H9 (cell line): ENCODE data around the gene HOXD12. TPM values are rescaled to one million over a fixed set of nuclear protein-coding genes. Genes with fewer than 3 reads are reported as not detected.

ENCODE experiments used
- DNase-seq: peaks from one replicate; pipeline ENCODE4 v3.0.0-alpha.2; 2017
- H2AFZ ChIP-seq: one replicate; pipeline ENCODE4 v1.6.1; 2013; ENCODE audit warnings: mild to moderate bottlenecking, low read length, control low read depth, moderate library complexity
- H2AK5ac ChIP-seq: 2 replicates; pipeline ENCODE4 v1.6.1; 2013; ENCODE audit warnings: low read length, control low read depth, mixed read lengths; ENCODE audit not compliant: insufficient read length
- H2BK120ac ChIP-seq: one replicate; pipeline ENCODE4 v1.6.1; 2013; ENCODE audit warnings: low read depth, mild to moderate bottlenecking, low read length, control low read depth, inconsistent platforms; ENCODE audit not compliant: poor library complexity, severe bottlenecking
- H2BK12ac ChIP-seq: 2 replicates; pipeline ENCODE4 v1.6.1; 2013; ENCODE audit warnings: low read length, control low read depth, mixed read lengths, low read depth; ENCODE audit not compliant: insufficient read length
- H2BK15ac ChIP-seq: 2 replicates; pipeline ENCODE4 v1.6.1; 2013; ENCODE audit warnings: low read depth, low read length, control low read depth
- H2BK20ac ChIP-seq: one replicate; pipeline ENCODE4 v1.6.1; 2013; ENCODE audit warnings: low read depth, mild to moderate bottlenecking, low read length, control low read depth, inconsistent platforms; ENCODE audit not compliant: poor library complexity, severe bottlenecking
- H2BK5ac ChIP-seq: 2 replicates; pipeline ENCODE4 v1.6.1; 2013; ENCODE audit warnings: low read length, control low read depth, mixed read lengths; ENCODE audit not compliant: insufficient read length
- H3K14ac ChIP-seq: 2 replicates; pipeline ENCODE4 v1.6.1; 2013; ENCODE audit warnings: low read length, control low read depth; ENCODE audit not compliant: insufficient read depth
- H3K18ac ChIP-seq: 2 replicates; pipeline ENCODE4 v1.6.1; 2013; ENCODE audit warnings: low read depth, mild to moderate bottlenecking, mixed read lengths, low read length, control low read depth; ENCODE audit not compliant: insufficient read length
- H3K23ac ChIP-seq: 2 replicates; pipeline ENCODE4 v1.6.1; 2013; ENCODE audit warnings: low read length, control low read depth, mixed read lengths, low read depth; ENCODE audit not compliant: insufficient read length
- H3K23me2 ChIP-seq: 2 replicates; pipeline ENCODE4 v1.6.1; 2013; ENCODE audit warnings: low read depth, mild to moderate bottlenecking, mixed read lengths, low read length, control low read depth; ENCODE audit not compliant: insufficient read length, poor library complexity, severe bottlenecking
- H3K27ac ChIP-seq: 2 replicates; pipeline ENCODE4 v1.5.1; 2013; ENCODE audit warnings: low read length, control low read depth, mixed read lengths, low read depth; ENCODE audit not compliant: insufficient read length
- H3K27me3 ChIP-seq: 2 replicates; pipeline ENCODE4 v1.6.1; 2013; ENCODE audit warnings: low read length, control low read depth, inconsistent platforms; ENCODE audit not compliant: insufficient read depth
- H3K4ac ChIP-seq: 2 replicates; pipeline ENCODE4 v1.6.1; 2013; ENCODE audit warnings: low read depth, mild to moderate bottlenecking, control low read depth, inconsistent platforms, low read length, moderate library complexity
- H3K4me1 ChIP-seq: 2 replicates; pipeline ENCODE4 v1.6.1; 2013; ENCODE audit warnings: low read length, control low read depth, inconsistent platforms; ENCODE audit not compliant: insufficient read depth
- H3K4me2 ChIP-seq: 2 replicates; pipeline ENCODE4 v1.6.1; 2013; ENCODE audit warnings: low read length, control low read depth, mixed read lengths; ENCODE audit not compliant: insufficient read length, insufficient read depth
- H3K56ac ChIP-seq: 2 replicates; pipeline ENCODE4 v1.6.1; 2013; ENCODE audit warnings: low read depth, mild to moderate bottlenecking, mixed read lengths, low read length, control low read depth; ENCODE audit not compliant: insufficient read length
- H3K79me1 ChIP-seq: 2 replicates; pipeline ENCODE4 v1.6.1; 2013; ENCODE audit warnings: low read depth, mild to moderate bottlenecking, moderate library complexity, low read length, control low read depth, inconsistent platforms; ENCODE audit not compliant: insufficient read depth, poor library complexity, severe bottlenecking
- H3K79me2 ChIP-seq: 2 replicates; pipeline ENCODE4 v1.6.1; 2013; ENCODE audit warnings: low read length, control low read depth, inconsistent platforms; ENCODE audit not compliant: insufficient read depth
- H3K9ac ChIP-seq: 2 replicates; pipeline ENCODE4 v1.6.1; 2013; ENCODE audit warnings: low read length, control low read depth, mixed read lengths; ENCODE audit not compliant: insufficient read length; ENCODE audit errors: extremely low read depth
- H3K9me3 ChIP-seq: one replicate; pipeline ENCODE4 v1.6.1; 2013; ENCODE audit warnings: low read depth, low read length, inconsistent platforms; ENCODE audit not compliant: control insufficient read depth
- H3T11ph ChIP-seq: one replicate; pipeline ENCODE4 v1.6.1; 2013; ENCODE audit warnings: mild to moderate bottlenecking, low read length, control low read depth, inconsistent platforms
- H4K20me1 ChIP-seq: one replicate; pipeline ENCODE4 v1.6.1; 2013; ENCODE audit not compliant: control insufficient read depth, insufficient read length, insufficient read depth
- H4K5ac ChIP-seq: 2 replicates; pipeline ENCODE4 v1.6.1; 2013; ENCODE audit warnings: low read depth, mild to moderate bottlenecking, mixed read lengths, low read length, control low read depth; ENCODE audit not compliant: insufficient read length
- H4K8ac ChIP-seq: replicated peaks from 2 replicates; pipeline ENCODE4 v1.6.1; 2013; ENCODE audit warnings: low read length, control low read depth, mixed read lengths, low read depth; ENCODE audit not compliant: insufficient read length
- H4K91ac ChIP-seq: 2 replicates; pipeline ENCODE4 v1.6.1; 2013; ENCODE audit warnings: low read depth, mild to moderate bottlenecking, moderate library complexity, mixed read lengths, low read length, control low read depth; ENCODE audit not compliant: insufficient read length
- H3K27ac Mint-ChIP-seq, 3 experiments: 2 replicates in 2 of 3; 3 replicates in 1 of 3; pipeline ENCODE4 v1.8.0; 2020 to 2021; ENCODE audit warnings: mixed read lengths in 3 of 3, mild to moderate bottlenecking in 1 of 3, moderate library complexity in 1 of 3
- H3K27me3 Mint-ChIP-seq: 2 replicates; pipeline ENCODE4 v1.8.0; 2021; ENCODE audit warnings: low read depth, mild to moderate bottlenecking, moderate library complexity, mixed read lengths
- H3K36me3 Mint-ChIP-seq, 3 experiments: 2 replicates in 2 of 3; 3 replicates in 1 of 3; pipeline ENCODE4 v1.8.0; 2020 to 2021; ENCODE audit warnings: low read depth in 3 of 3, mixed read lengths in 3 of 3; ENCODE audit not compliant: insufficient read depth in 1 of 3
- H3K4me1 Mint-ChIP-seq, 2 experiments: 2 replicates each; pipeline ENCODE4 v1.8.0; 2020; ENCODE audit warnings: mixed read lengths in 2 of 2
- H3K4me3 Mint-ChIP-seq, 2 experiments: 2 replicates in 1 of 2; 3 replicates in 1 of 2; pipeline ENCODE4 v1.8.0; 2020 to 2021; ENCODE audit warnings: mild to moderate bottlenecking in 2 of 2, mixed read lengths in 2 of 2, moderate library complexity in 1 of 2
- H3K9me3 Mint-ChIP-seq, 2 experiments: 2 replicates in 1 of 2; 3 replicates in 1 of 2; pipeline ENCODE4 v1.8.0; 2020; ENCODE audit warnings: mild to moderate bottlenecking in 2 of 2, mixed read lengths in 2 of 2, moderate library complexity in 1 of 2
- CTCF ChIP-seq: fragments of 200-600 bp; sonication (generic); conservative IDR thresholded peaks from 3 replicates; pipeline ENCODE4 v1.8.0; 2021; ENCODE audit warnings: antibody characterized with exemption, mild to moderate bottlenecking
- WGBS: extraction: QIAGEN DNeasy Blood & Tissue Kit; methylation state at CpG from one replicate; pipeline ENCODE4 v1.1.7; 2013; ENCODE audit warnings: missing lambda C conversion rate, low lambda C conversion rate, mixed read lengths; ENCODE audit not compliant: insufficient read length; ENCODE audit errors: extremely low coverage; 5-methylcytosine and 5-hydroxymethylcytosine counted together
- long read RNA-seq: library from polyadenylated mRNA; unstranded; transcript quantifications from one replicate; pipeline ENCODE4 v2.0.0, GENCODE V29; 2020
- total RNA-seq: library from RNA; stranded (reverse); gene quantifications from 2 replicates; pipeline ENCODE4 v1.2.1, GENCODE V29; 2021

The HOXD12 gene
- not detected in 2 replicates for total RNA-seq
- long read RNA-seq: 0 reads

GRCh38 chr2:176099728-176100546 is at the start of gene HOXD12:
Gene HOXD12 (plus strand): TSS chr2:176099795. CDS start chr2:176099802, 7 bp downstream.
- DNase-seq: peak; percentile 35
- Mint-ChIP-seq H3K4me3 (peak within 1 kb of the TSS in 1 of 2 experiments; percentile 76; a peak in 3 of 5 replicates), H3K27me3 (peaks cover 99% of the 10 kb centered on the region), H3K27ac (no peak within 1 kb of the TSS), H3K4me1 (peaks cover 29 to 39% of the 10 kb centered on the region in 2 experiments), H3K36me3 (no peaks in the 10 kb centered on the region; a peak in 2 of 7 replicates), H3K9me3 (peaks cover 5 to 19% of the 10 kb centered on the region in 2 experiments)
- no peak within 1 kb of the TSS for H2AK5ac ChIP-seq
- no peaks in the 10 kb centered on the region for H3K9me3 ChIP-seq
- H3K14ac ChIP-seq: no peak within 1 kb of the TSS; the same call in 1 of the 2 replicates
- H3K4ac ChIP-seq: no peak within 1 kb of the TSS
- H3K23ac ChIP-seq: no peak within 1 kb of the TSS
- H3K23me2 ChIP-seq: peaks cover 5% of the 10 kb centered on the region
- H3K27ac ChIP-seq: no peak within 1 kb of the TSS
- H3K4me2 ChIP-seq: peak within 1 kb of the TSS; percentile 63
- no peak within 1 kb of the TSS for H3T11ph ChIP-seq
- H2BK120ac ChIP-seq: no peak within 1 kb of the TSS
- H2BK20ac ChIP-seq: no peak within 1 kb of the TSS
- no peak within 1 kb of the TSS for H4K91ac ChIP-seq
- no peaks in the 10 kb centered on the region for H3K79me1 ChIP-seq
- no peak within 1 kb of the TSS for H2AFZ ChIP-seq
- no peak within 1 kb of the TSS for H3K18ac ChIP-seq
- H2BK15ac ChIP-seq: no peak within 1 kb of the TSS
- no peak within 1 kb of the TSS for H2BK12ac ChIP-seq
- no peaks in the 10 kb centered on the region for H3K79me2 ChIP-seq
- no peak within 1 kb of the TSS for H4K5ac ChIP-seq
- TF ChIP-seq CTCF: no peak
- no peaks in the 10 kb centered on the region for H4K20me1 ChIP-seq
- no CpG with 5 or more reads among the region's 70 CpGs for WGBS
- no peak within 1 kb of the TSS for H3K56ac ChIP-seq
- no peak within 1 kb of the TSS for H2BK5ac ChIP-seq
- H4K8ac ChIP-seq: no peak within 1 kb of the TSS
- peaks cover 3% of the 10 kb centered on the region; the same call in 1 of the 2 replicates for H3K4me1 ChIP-seq
- H3K9ac ChIP-seq: no peak within 1 kb of the TSS
- peaks cover 88% of the 10 kb centered on the region for H3K27me3 ChIP-seq
